Stimulated activated naive B cell treated with anti-CD40 and anti-IgM and Interleukin-4, amounts not matched to agents 10 μg/mL and 1 μg/mL and 100 μg/mL, for 72 hours (primary cell): ENCODE data around the gene ITGAE.
"Not testable (repeated sequence)": the region's sequence is repeated elsewhere in the genome, so short reads cannot be mapped to it uniquely, and the experiment has no call there.

ENCODE experiments used
- ATAC-seq, 2 donors: fragments of 150-1000 bp; cut with Tn5 transposase; replicated peaks; 2 replicates each; pipeline ENCODE4 v1.10.0; 2021; ENCODE audit warnings: moderate library complexity in 1 of 2
- DNase-seq: peaks from one replicate; pipeline ENCODE4 v3.0.0; 2021
- H3K27ac Mint-ChIP-seq: one replicate; pipeline ENCODE4 v1.8.0; 2022; ENCODE audit warnings: mild to moderate bottlenecking, mixed read lengths
- H3K27me3 Mint-ChIP-seq, 2 donors: one replicate each; pipeline ENCODE4 v1.8.0; 2022; ENCODE audit warnings: mixed read lengths in 2 of 2
- H3K36me3 Mint-ChIP-seq, 2 donors: one replicate each; pipeline ENCODE4 v1.8.0; 2022; ENCODE audit warnings: mixed read lengths in 2 of 2, mild to moderate bottlenecking in 1 of 2
- H3K4me1 Mint-ChIP-seq, 2 donors: one replicate each; pipeline ENCODE4 v1.8.0; 2022; ENCODE audit warnings: mixed read lengths in 2 of 2, mild to moderate bottlenecking in 1 of 2
- H3K4me3 Mint-ChIP-seq, 2 donors: one replicate each; pipeline ENCODE4 v1.8.0; 2022; ENCODE audit warnings: mild to moderate bottlenecking in 2 of 2, mixed read lengths in 2 of 2, moderate library complexity in 1 of 2
- H3K9me3 Mint-ChIP-seq, 2 donors: one replicate each; pipeline ENCODE4 v1.8.0; 2022; ENCODE audit warnings: mixed read lengths in 2 of 2, mild to moderate bottlenecking in 1 of 2

Gene ITGAE

DNA sequence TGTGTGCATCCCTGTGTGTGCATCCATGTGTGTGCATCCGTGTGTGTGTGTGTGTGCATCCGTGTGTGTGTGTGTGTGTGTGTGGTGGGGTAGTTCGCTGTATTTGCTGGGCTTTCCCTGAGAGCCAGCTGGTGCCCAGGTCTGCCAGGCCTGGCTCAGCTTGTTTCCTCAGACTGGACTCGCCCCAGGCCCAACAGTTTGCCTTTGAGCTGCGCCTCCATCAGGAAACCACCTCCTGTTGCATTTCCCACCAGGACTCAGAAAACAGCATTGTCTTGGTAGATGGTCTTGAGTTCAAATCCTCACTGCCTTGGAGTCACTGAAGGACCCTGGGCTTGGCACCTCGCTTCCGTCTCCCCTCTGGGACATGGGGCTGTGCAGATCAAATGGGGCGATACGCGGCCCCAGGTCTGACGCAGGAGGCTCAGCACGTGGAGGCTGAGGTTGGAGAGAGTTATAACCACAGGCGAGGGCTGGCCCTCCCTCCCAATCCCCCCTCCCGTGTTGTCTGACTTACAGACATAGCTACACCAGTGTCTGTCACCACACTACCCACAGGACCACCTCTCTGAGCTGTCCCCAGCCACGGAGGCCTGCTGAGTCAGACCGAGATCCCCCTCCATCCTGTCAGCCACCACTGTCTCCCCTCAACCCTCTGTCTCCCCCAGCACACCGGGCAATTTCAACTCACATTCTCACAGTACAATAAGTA is 4.7 kb downstream of the ITGAE start:
- no peaks in the 10 kb centered on the region for H3K9me3 Mint-ChIP-seq
- DNase-seq, result peak; percentile 50

DNA sequence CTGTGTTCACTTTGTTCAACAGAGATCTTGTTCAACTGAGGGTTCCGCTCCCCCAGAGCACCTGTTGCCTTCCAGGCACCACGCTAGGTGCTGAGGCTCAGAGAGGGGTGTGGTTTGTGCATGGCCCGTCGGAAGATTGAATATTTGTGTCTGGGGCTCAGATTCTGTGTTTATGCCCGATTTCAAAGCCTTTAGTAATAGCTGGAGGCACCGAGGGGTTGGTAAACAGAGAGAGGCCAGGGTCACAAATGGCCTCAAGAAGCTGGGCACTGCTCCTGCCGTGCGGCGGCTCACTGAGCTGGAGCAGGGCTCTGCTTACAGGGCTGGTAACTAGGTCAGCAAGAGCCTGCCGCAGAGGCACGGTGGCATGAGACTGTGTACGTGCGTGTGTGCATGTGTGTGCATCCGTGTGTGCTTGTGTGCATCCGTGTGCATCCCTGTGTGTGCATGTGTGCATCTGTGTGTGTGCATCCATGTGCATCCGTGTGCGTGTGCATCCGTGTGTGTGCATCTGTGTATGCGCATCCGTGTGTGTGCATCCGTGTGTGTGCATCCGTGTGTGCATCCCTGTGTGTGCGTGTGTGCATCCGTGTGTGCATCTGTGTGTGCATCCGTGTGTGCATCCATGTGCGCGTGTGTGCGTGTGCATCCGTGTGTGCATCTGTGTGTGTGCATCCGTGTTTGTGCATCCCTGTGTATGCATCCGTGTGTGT is 5.4 kb downstream of the ITGAE start:
- peaks cover 20 to 42% of the 10 kb centered on the region in 2 donors for H3K4me1 Mint-ChIP-seq
- H3K27me3 Mint-ChIP-seq, result peaks cover 0 to 4% of the 10 kb centered on the region in 2 donors
- peak overlapping the region; percentile 47 for H3K27ac Mint-ChIP-seq
- H3K36me3 Mint-ChIP-seq, result peaks cover 2 to 3% of the 10 kb centered on the region in 2 donors
- no peak overlapping the region for H3K4me3 Mint-ChIP-seq
- H3K9me3 Mint-ChIP-seq, result no peaks in the 10 kb centered on the region
- DNase-seq, result no peak
- ATAC-seq, result no peak

More for the DNA sequence above, 4.7 kb downstream of the ITGAE start:
- H3K36me3 Mint-ChIP-seq, result peaks cover 2 to 3% of the 10 kb centered on the region in 2 donors
- ATAC-seq, result peak; percentile 64 to 77
- no peak overlapping the region for H3K4me3 Mint-ChIP-seq
- peak overlapping the region; percentile 62 for H3K27ac Mint-ChIP-seq
- peaks cover 19 to 41% of the 10 kb centered on the region in 2 donors for H3K4me1 Mint-ChIP-seq
- peaks cover 0 to 4% of the 10 kb centered on the region in 2 donors for H3K27me3 Mint-ChIP-seq

DNA sequence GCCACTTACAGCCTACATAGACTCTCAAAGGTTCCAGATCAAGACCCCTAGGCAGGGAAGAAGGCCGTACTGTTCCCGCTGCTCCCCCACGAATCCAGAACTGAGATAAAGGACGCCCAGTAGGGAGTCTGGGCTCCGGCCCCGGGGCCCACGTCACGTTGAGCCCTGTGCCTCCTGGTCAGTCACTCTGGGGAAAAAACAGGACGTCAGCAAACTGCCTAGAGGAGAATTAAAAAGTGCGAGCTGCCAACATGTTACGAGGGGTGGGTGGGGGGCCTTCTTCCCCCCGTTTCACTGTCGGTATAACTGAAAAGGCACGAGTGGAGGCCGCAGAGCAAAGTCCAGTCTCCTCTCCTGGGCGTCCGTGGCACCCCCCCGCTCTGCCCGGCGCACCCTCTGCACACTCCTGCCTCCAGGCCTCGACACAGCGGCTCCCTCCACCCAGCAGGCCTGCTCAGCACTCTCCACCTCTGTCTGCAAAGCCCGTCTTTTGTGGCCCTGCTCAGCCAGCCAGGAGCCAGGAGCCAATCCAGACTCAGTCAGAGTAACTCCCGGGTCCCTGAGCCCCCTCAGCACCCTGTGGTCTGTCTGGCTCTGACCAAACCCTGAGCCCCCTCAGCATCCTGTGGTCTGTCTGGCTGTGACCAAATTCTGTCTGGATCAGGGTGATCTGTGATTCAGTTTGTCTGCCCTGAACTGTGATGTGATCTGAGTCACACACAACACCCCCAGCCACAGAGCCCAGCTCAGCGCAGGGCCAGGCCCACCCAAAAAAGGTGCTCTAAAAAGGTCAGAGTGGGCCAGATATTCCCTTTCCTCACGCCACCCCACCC is 6.2 kb downstream of the ITGAE start:
- H3K9me3 Mint-ChIP-seq, result no peaks in the 10 kb centered on the region
- H3K36me3 Mint-ChIP-seq, result peaks cover 2 to 3% of the 10 kb centered on the region in 2 donors
- peaks cover 0 to 4% of the 10 kb centered on the region in 2 donors for H3K27me3 Mint-ChIP-seq
- peak overlapping the region; percentile 47 for H3K27ac Mint-ChIP-seq
- no peak overlapping the region for H3K4me3 Mint-ChIP-seq
- peaks cover 23 to 41% of the 10 kb centered on the region in 2 donors for H3K4me1 Mint-ChIP-seq
- no peak for DNase-seq
- ATAC-seq, result no peak

DNA sequence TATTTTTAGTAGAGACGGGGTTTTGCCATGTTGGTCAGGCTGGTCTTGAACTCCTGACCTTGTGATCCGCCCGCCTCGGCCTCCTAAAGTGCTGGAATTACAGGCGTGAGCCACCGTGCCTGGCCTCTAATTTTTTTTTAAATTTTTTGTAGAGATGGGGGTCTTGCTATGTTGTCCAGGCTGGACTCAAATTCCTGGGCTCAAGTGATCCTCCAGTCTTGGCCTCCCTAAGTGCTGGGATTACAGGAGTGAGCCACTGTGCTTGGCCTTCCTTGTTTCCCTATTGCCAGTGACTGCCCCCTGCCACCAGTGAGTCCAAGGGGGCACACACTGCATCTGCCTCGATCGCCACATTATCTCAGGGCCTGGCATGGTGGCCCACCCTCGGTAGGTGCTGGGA is 6.8 kb downstream of the ITGAE start:
- H3K27me3 Mint-ChIP-seq, H3K9me3 Mint-ChIP-seq, H3K4me3 Mint-ChIP-seq, ATAC-seq, DNase-seq, H3K27ac Mint-ChIP-seq, H3K36me3 Mint-ChIP-seq: not testable (repeated sequence)
- peaks cover 19 to 35% of the 10 kb centered on the region in 2 donors for H3K4me1 Mint-ChIP-seq

DNA sequence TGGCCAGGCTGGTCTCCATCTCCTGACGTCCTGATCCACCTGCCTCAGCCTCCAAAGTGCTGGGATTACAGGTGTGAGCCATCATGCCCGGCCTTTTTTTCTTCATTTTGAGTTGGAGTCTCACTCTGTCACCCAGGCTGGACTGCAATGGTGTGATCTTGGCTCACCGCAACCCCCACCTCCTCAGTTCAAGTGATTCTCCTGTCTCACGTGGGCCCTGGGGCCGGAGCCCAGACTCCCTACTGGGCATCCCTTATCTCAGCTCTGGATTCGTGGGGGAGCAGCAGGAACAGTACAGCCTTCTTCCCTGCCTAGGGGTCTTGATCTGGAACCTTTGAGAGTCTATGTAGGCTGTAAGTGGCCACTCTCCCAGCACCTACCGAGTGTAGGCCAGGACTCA is 7.7 kb downstream of the ITGAE start:
- peaks cover 11 to 26% of the 10 kb centered on the region in 2 donors for H3K4me1 Mint-ChIP-seq
- not testable (repeated sequence) for H3K9me3 Mint-ChIP-seq, ATAC-seq

DNA sequence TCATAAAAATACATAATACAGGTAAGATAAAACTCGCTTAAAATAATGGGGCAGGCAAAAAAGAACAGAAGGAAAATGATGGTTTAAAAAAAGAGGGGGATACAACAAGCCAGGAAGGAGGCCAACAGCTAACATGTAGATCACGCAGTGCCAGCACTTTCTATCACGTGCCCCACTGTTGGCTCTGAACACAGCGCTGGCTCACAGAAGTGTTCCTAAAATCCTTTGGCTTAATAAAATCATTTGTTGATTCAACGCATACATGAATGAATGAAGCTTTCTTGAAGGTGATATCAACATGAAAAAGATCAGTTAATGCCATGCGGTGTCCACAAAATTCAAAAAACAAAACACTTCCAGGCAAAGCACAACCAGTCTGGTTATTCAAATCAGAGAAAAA is 8.5 kb downstream of the ITGAE start:
- no peaks in the 10 kb centered on the region for H3K9me3 Mint-ChIP-seq
- DNase-seq (no peak), ATAC-seq (no peak)
- no peaks in the 10 kb centered on the region for H3K27me3 Mint-ChIP-seq
- peaks cover 6 to 18% of the 10 kb centered on the region in 2 donors for H3K4me1 Mint-ChIP-seq
- no peaks in the 10 kb centered on the region for H3K36me3 Mint-ChIP-seq
- no peak overlapping the region for H3K4me3 Mint-ChIP-seq
- H3K27ac Mint-ChIP-seq, result no peak overlapping the region

More for the DNA sequence above, 7.7 kb downstream of the ITGAE start:
- not testable (repeated sequence) for H3K27ac Mint-ChIP-seq, H3K27me3 Mint-ChIP-seq, H3K36me3 Mint-ChIP-seq, DNase-seq, H3K4me3 Mint-ChIP-seq

- H3K36me3 Mint-ChIP-seq, result no peaks in the 10 kb centered on the region
- peaks cover 4 to 15% of the 10 kb centered on the region in 2 donors for H3K4me1 Mint-ChIP-seq
- DNase-seq (no peak), ATAC-seq (no peak)
- no peak overlapping the region for H3K27ac Mint-ChIP-seq
- H3K9me3 Mint-ChIP-seq, result no peaks in the 10 kb centered on the region
- no peak overlapping the region for H3K4me3 Mint-ChIP-seq
- no peaks in the 10 kb centered on the region for H3K27me3 Mint-ChIP-seq
Observed at GRCh38 chr17:3788200-3788599, 12.8 kb downstream of the ITGAE start.

GRCh38 chr17:3785323-3785722 is 15.7 kb downstream of the ITGAE start:
- H3K9me3 Mint-ChIP-seq, DNase-seq, H3K27me3 Mint-ChIP-seq, ATAC-seq, H3K4me3 Mint-ChIP-seq, H3K36me3 Mint-ChIP-seq, H3K27ac Mint-ChIP-seq, H3K4me1 Mint-ChIP-seq: not testable (repeated sequence)

DNA sequence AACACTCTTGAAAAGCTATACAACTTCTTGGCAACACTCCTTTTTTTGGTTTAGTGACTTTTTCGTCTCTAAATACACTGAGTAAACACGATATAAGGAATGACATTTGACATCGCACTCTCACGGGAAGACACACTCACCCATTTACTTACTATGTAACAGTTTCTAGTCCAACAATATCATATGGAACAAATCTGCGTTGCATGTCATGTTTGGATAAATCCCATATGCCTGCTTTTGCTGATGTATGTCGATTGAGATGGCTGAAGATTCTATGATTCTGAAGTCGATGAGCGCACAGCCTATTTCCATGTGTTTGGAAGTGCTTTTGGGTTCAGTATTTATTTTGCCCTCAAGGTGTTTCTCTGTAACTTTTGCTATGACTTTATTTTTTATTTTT is 18.2 kb downstream of the ITGAE start:
- H3K4me3 Mint-ChIP-seq, result no peak overlapping the region
- H3K27me3 Mint-ChIP-seq, result no peaks in the 10 kb centered on the region
- no peak overlapping the region for H3K27ac Mint-ChIP-seq
- no peak for ATAC-seq
- H3K4me1 Mint-ChIP-seq, result no peaks in the 10 kb centered on the region
- H3K36me3 Mint-ChIP-seq, result no peaks in the 10 kb centered on the region
- H3K9me3 Mint-ChIP-seq, result no peaks in the 10 kb centered on the region
- no peak for DNase-seq

- Mint-ChIP-seq H3K27me3 (no peaks in the 10 kb centered on the region), H3K27ac (no peak overlapping the region), H3K36me3 (no peaks in the 10 kb centered on the region), H3K4me3 (no peak overlapping the region), H3K4me1 (no peaks in the 10 kb centered on the region), H3K9me3 (no peaks in the 10 kb centered on the region)
- DNase-seq (no peak), ATAC-seq (no peak)
Observed at GRCh38 chr17:3780986-3781385, 20.0 kb downstream of the ITGAE start.

DNA sequence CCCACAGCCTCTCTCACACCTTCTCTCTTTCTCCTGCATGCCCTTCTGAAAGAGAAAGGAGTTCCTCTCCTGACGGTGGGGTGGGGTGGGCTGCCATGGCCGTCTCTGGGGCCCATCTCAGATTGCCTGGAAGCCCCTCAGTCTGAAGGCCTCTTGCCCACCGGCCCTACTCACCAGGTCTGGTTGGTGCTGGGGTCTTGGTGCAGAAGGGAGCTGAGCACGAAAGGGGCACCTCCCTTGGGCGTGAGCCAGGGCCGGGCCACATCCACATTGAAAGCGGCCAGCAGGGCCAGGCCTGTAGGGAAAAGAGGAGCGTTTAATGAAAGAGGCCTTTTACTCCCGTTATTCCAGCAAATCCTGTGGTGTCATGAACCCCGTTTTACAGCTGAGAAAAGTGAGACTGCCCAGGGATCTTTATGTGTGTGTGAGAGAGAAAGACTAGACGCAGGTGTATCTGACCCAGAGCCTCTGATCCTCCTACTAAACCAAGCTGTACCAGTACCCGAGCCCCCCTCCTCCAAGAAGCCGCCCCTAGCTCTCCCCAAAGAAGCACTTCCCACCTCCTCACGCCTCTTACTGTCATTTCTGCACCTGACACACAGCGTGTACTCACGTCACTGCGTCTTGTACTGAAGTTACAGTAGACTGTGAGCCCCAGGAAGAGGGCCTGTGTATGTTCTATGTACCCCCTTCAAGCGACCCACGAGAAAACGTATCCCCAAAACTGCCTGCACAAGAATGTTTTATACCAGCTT is 23.4 kb downstream of the ITGAE start:
- ATAC-seq, result no peak
- H3K4me3 Mint-ChIP-seq, result no peak overlapping the region
- peak overlapping the region; percentile 22 for H3K27ac Mint-ChIP-seq
- H3K27me3 Mint-ChIP-seq, result no peaks in the 10 kb centered on the region
- no peaks in the 10 kb centered on the region for H3K4me1 Mint-ChIP-seq
- no peaks in the 10 kb centered on the region for H3K36me3 Mint-ChIP-seq
- DNase-seq, result no peak
- no peaks in the 10 kb centered on the region for H3K9me3 Mint-ChIP-seq

DNA sequence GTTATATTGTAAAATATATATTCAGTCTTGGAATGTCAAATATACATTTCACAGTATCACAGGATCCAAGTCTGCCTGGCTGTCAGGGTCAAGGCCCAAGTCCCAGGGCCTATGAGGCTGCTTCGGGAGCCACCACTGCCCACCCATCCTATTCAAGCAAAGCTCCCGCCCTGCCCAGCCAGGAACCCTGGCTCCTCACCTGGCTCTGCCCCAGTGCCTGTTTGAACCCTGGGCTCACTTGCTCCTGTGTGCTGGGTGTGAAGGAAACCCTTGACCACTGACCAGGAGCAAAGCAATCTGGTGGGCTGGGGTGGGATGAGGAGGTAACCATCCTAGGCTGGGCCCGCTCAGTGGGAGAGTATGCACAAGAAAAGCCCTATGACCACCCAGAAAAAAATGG is 27.0 kb downstream of the ITGAE start:
- no peaks in the 10 kb centered on the region for H3K9me3 Mint-ChIP-seq
- H3K27ac Mint-ChIP-seq, result no peak overlapping the region
- no peak for DNase-seq
- no peaks in the 10 kb centered on the region for H3K36me3 Mint-ChIP-seq
- peaks cover 12 to 26% of the 10 kb centered on the region in 2 donors for H3K4me1 Mint-ChIP-seq
- no peaks in the 10 kb centered on the region for H3K27me3 Mint-ChIP-seq
- no peak overlapping the region for H3K4me3 Mint-ChIP-seq
- ATAC-seq, result no peak

DNA sequence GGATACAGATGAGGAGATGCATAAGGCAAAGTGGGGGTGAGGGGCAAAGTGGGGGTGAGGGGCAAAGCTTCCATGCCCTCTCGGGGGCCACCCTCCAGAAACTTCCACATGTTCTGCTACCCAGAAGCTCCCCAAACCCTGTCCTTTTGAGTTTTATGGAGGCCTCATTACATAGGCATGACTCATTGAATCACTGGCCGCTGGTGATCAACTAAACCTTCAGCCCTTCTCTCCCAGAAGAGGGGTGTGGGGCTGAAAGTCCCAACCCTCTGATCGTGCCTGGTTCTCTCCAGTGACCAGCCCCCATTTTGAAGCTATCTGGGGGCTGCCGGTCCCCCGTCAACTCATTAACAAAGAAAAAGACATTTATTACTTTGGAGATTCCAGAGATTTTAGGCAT is 27.5 kb downstream of the ITGAE start:
- no peak overlapping the region for H3K27ac Mint-ChIP-seq
- H3K4me1 Mint-ChIP-seq, result peaks cover 13 to 31% of the 10 kb centered on the region in 2 donors
- H3K36me3 Mint-ChIP-seq, result no peaks in the 10 kb centered on the region
- no peaks in the 10 kb centered on the region for H3K27me3 Mint-ChIP-seq
- no peak for ATAC-seq
- no peak for DNase-seq
- H3K9me3 Mint-ChIP-seq, result no peaks in the 10 kb centered on the region
- no peak overlapping the region for H3K4me3 Mint-ChIP-seq

- H3K36me3 Mint-ChIP-seq, result no peaks in the 10 kb centered on the region
- H3K9me3 Mint-ChIP-seq, result no peaks in the 10 kb centered on the region
- H3K27ac Mint-ChIP-seq, result no peak overlapping the region
- no peaks in the 10 kb centered on the region for H3K27me3 Mint-ChIP-seq
- DNase-seq (no peak), ATAC-seq (no peak)
- no peak overlapping the region for H3K4me3 Mint-ChIP-seq
- peaks cover 15 to 35% of the 10 kb centered on the region in 2 donors for H3K4me1 Mint-ChIP-seq
Observed at GRCh38 chr17:3772764-3773163, 28.2 kb downstream of the ITGAE start.
